MM.1S (cell line): ENCODE data around the gene RHOBTB3.

Experiments used
- DNase-seq: peaks from one replicate; pipeline ENCODE4 v3.0.0-alpha.2; 2015
- H2AFZ ChIP-seq: fragments of 300-600 bp; sonication (generic); 2 replicates; pipeline ENCODE4 v1.6.0; 2016; ENCODE audit warnings: antibody characterized with exemption, low read length
- H3F3A ChIP-seq: fragments of 300-600 bp; sonication (generic); 2 replicates; pipeline ENCODE4 v1.6.1; 2016; ENCODE audit warnings: mild to moderate bottlenecking, antibody characterized with exemption, low read length, moderate library complexity, mixed read lengths; ENCODE audit not compliant: insufficient read depth
- H3K27ac ChIP-seq: fragments of 300-600 bp; sonication (generic); 2 replicates; pipeline ENCODE4 v1.5.1; 2016; ENCODE audit warnings: mild to moderate bottlenecking, low read length
- H3K27me3 ChIP-seq: fragments of 300-600 bp; sonication (generic); replicated peaks from 2 replicates; pipeline ENCODE4 v1.6.0; 2016; ENCODE audit warnings: low read length; ENCODE audit not compliant: insufficient read depth
- H3K36me3 ChIP-seq: fragments of 300-600 bp; sonication (generic); replicated peaks from 2 replicates; pipeline ENCODE4 v1.6.1; 2016; ENCODE audit warnings: mild to moderate bottlenecking, low read length, mixed read lengths; ENCODE audit not compliant: insufficient read depth
- H3K4me1 ChIP-seq: fragments of 300-600 bp; sonication (generic); 2 replicates; pipeline ENCODE4 v1.6.1; 2016; ENCODE audit warnings: low read length, mixed read lengths
- H3K4me2 ChIP-seq: fragments of 300-600 bp; sonication (generic); 2 replicates; pipeline ENCODE4 v1.6.0; 2016; ENCODE audit warnings: low read depth, low read length
- H3K4me3 ChIP-seq: fragments of 300-600 bp; sonication (generic); 2 replicates; pipeline ENCODE4 v1.5.1; 2016; ENCODE audit warnings: low read length, mixed read lengths
- H3K79me2 ChIP-seq: fragments of 300-600 bp; sonication (generic); 2 replicates; pipeline ENCODE4 v1.6.1; 2016; ENCODE audit warnings: mixed run types, low read length, mixed read lengths
- H3K9ac ChIP-seq: fragments of 300-600 bp; sonication (generic); 2 replicates; pipeline ENCODE4 v1.6.1; 2016; ENCODE audit warnings: low read length, mixed read lengths
- H3K9me2 ChIP-seq: fragments of 300-600 bp; sonication (generic); replicated peaks from 2 replicates; pipeline ENCODE4 v1.6.1; 2016; ENCODE audit warnings: mild to moderate bottlenecking, low read length, mixed read lengths; ENCODE audit not compliant: insufficient read depth
- H3K9me3 ChIP-seq: fragments of 300-600 bp; sonication (generic); replicated peaks from 2 replicates; pipeline ENCODE4 v1.6.1; 2016; ENCODE audit warnings: mild to moderate bottlenecking, low read length, mixed read lengths; ENCODE audit not compliant: insufficient read depth
- H4K20me1 ChIP-seq: fragments of 300-600 bp; sonication (generic); 2 replicates; pipeline ENCODE4 v1.6.1; 2016; ENCODE audit warnings: mild to moderate bottlenecking, low read length, moderate library complexity, mixed read lengths; ENCODE audit not compliant: insufficient read depth
- CTCF ChIP-seq: fragments of 300-600 bp; sonication (generic); IDR thresholded peaks from 2 replicates; pipeline ENCODE4 v1.5.1; 2016; ENCODE audit warnings: antibody characterized with exemption, low read length, mixed read lengths
- EZH2 ChIP-seq: fragments of 300-600 bp; sonication (generic); optimal IDR thresholded peaks from 2 replicates; pipeline ENCODE3; 2017; ENCODE audit warnings: low read depth, mild to moderate bottlenecking, antibody characterized with exemption, low read length, mixed read lengths
- EZH2phosphoT487 ChIP-seq: fragments of 300-600 bp; sonication (generic); IDR thresholded peaks from 2 replicates; pipeline ENCODE4 v1.6.1; 2018; ENCODE audit warnings: antibody characterized with exemption, low read length

The RHOBTB3 gene

DNA sequence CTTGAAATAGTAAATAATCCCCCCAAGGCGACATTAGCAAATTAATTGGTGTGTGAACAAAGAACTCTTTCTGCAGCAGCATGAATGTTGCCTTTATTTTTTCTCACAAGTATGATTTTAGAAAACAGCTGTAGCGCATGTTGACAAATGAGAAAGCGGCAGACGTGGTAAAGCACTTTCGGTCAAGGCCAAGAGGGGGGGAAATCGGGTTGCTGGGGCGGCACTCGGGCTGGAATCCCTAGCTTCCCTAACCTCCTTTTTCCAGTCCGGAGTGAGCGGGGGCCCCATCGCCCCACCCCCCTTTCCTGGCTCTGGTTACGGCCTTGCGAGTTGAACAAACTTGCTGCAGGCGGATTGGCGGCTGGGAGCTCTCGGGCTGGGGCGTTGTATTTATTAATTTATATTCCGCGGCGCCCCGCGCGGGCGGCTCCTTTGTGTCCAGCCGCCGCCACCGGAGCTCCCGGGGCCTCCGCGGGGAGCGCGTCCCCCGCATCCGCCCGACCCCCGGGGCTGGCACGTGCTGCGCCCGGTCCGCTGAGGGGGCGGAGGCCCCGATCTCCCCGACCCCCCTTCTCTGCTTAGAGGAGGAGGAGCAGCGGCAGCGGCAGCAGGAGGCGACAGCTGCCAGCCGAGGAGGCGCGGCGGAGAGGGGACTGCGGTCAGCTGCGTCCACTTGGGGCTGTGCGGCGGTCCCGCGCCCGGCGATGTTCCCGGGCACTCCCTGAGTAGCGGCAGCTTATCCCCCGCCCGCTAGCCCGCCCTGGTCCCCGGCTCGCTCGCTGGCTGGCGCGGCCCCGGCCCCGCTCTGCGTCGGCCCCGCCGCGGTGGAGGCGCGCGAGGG lies at the start of gene RHOBTB3:
RHOBTB3 (plus strand) TSS at position 607 of the 841 bp plus-strand sequence. CDS start 347 bp downstream, outside the sequence.
- no peaks in the 10 kb centered on the region for H3K9me2 ChIP-seq
- peak within 1 kb of the TSS; percentile 85 for H3K4me3 ChIP-seq
- peak within 1 kb of the TSS; percentile 24; the same call in 1 of the 2 replicates for H3K27ac ChIP-seq
- no peaks in the 10 kb centered on the region for H3K36me3 ChIP-seq
- peaks cover 13% of the 10 kb centered on the region for H3F3A ChIP-seq
- H3K27me3 ChIP-seq, result no peaks in the 10 kb centered on the region
- no peaks in the 10 kb centered on the region for H4K20me1 ChIP-seq
- H3K79me2 ChIP-seq, result no peaks in the 10 kb centered on the region
- TF ChIP-seq CTCF (no peak), EZH2 (no peak), EZH2phosphoT487 (no peak)
- H3K9me3 ChIP-seq, result no peaks in the 10 kb centered on the region
- peak within 1 kb of the TSS; percentile 64 for H2AFZ ChIP-seq
- H3K4me2 ChIP-seq, result peak within 1 kb of the TSS; percentile 89
- peaks cover 37% of the 10 kb centered on the region for H3K4me1 ChIP-seq
- DNase-seq, result peak; percentile 60
- peak within 1 kb of the TSS; percentile 56 for H3K9ac ChIP-seq

DNA sequence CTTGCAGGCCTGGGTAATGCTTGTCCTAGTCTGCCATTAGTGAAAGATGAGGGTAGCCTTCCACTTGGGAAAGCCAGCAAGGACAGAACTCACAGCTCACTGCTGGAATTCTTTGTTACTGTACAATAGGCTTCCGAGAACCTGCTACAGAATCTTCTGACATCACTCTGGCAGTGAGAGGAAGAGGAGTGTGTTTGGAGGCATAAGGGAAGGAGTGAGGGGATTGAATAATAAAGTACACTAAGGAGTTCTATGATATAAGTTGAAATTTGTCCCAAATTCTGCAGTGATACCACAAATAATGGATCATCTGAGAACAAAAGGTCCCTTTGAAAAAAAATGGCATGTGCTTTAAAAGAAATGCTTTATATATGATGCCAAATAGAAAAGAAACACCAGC lies 48.2 kb upstream of the RHOBTB3 start, which contains the start of gene SPATA9:
SPATA9 (minus strand) TSS at position 101 of the 400 bp plus-strand sequence. CDS start 137 bp downstream, outside the sequence.
- H2AFZ ChIP-seq, result no peak within 1 kb of the TSS
- H3K4me2 ChIP-seq, result no peak within 1 kb of the TSS
- H3F3A ChIP-seq, result no peaks in the 10 kb centered on the region
- H3K79me2 ChIP-seq, result no peaks in the 10 kb centered on the region
- TF ChIP-seq EZH2phosphoT487, result no peak
- TF ChIP-seq CTCF, result no peak
- no peak for TF ChIP-seq EZH2
- no peaks in the 10 kb centered on the region for H4K20me1 ChIP-seq
- no peaks in the 10 kb centered on the region for H3K9me3 ChIP-seq
- H3K27ac ChIP-seq, result no peak within 1 kb of the TSS
- no peaks in the 10 kb centered on the region for H3K9me2 ChIP-seq
- no peaks in the 10 kb centered on the region for H3K27me3 ChIP-seq
- no peaks in the 10 kb centered on the region for H3K36me3 ChIP-seq
- no peaks in the 10 kb centered on the region for H3K4me1 ChIP-seq
- no peak within 1 kb of the TSS for H3K4me3 ChIP-seq
- no peak within 1 kb of the TSS for H3K9ac ChIP-seq
- no peak for DNase-seq

DNA sequence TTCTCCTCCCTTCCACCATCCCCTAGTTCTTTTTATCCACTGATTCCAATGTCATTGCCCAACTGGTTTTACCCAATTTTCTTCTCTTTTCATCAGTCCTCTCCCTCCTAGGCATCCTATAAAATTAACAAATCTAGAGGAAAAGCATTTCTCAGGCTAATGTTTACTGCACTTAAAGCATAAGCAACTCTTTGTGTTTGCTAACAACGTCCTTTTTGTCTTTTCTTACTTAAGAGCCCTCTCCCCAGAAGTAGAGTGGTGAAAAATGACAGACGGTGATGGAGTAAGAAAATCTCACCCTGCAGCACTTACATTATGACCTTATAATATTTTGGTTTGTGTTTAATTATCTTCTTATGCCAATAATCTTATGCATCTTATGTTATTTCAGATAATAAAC lies 46.8 kb upstream of the RHOBTB3 start:
- Histone ChIP-seq H3K4me3 (no peak overlapping the region), H4K20me1 (no peaks in the 10 kb centered on the region), H3K79me2 (no peaks in the 10 kb centered on the region), H3K4me1 (no peaks in the 10 kb centered on the region), H3K27ac (no peak overlapping the region), H3K36me3 (no peaks in the 10 kb centered on the region), H2AFZ (no peak overlapping the region), H3K9me2 (no peaks in the 10 kb centered on the region), H3K4me2 (no peak overlapping the region), H3K9me3 (no peaks in the 10 kb centered on the region), H3K9ac (no peak overlapping the region), H3F3A (no peaks in the 10 kb centered on the region), H3K27me3 (no peaks in the 10 kb centered on the region)
- TF ChIP-seq CTCF, result no peak
- no peak for TF ChIP-seq EZH2
- no peak for TF ChIP-seq EZH2phosphoT487
- DNase-seq, result no peak
